ENCODE results near the gene RAD51B.

RAD51B gene

DNA sequence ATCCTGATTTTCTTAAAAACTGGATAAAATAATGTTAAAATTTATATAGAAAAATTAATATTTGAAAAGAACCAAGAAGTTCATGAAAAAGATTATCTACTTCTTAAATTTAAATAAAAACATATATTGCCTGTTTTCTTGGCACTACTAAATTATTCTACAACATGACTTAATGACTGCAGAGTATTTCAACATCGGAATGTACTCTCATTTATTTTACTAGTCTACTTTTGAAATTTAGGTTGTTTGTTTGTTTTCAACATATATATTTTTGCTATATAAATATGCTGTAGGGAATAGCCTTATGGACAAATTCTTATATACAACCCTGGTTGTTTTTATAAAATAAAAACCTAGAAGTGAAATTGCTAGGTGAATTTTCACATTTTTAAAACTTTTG is 231.6 kb downstream of the RAD51B start:
- H3K27me3 ChIP-seq (ENCODE audit: insufficient read depth, poor library complexity, severe bottlenecking): no peaks in the 10 kb centered on the region
- no peak overlapping the region for H3K4me3 ChIP-seq (replicated peaks; ENCODE audit: insufficient read depth, low read length)
- no peak overlapping the region for H3K27ac ChIP-seq (replicated peaks)
- TF ChIP-seq, protein P1, sequence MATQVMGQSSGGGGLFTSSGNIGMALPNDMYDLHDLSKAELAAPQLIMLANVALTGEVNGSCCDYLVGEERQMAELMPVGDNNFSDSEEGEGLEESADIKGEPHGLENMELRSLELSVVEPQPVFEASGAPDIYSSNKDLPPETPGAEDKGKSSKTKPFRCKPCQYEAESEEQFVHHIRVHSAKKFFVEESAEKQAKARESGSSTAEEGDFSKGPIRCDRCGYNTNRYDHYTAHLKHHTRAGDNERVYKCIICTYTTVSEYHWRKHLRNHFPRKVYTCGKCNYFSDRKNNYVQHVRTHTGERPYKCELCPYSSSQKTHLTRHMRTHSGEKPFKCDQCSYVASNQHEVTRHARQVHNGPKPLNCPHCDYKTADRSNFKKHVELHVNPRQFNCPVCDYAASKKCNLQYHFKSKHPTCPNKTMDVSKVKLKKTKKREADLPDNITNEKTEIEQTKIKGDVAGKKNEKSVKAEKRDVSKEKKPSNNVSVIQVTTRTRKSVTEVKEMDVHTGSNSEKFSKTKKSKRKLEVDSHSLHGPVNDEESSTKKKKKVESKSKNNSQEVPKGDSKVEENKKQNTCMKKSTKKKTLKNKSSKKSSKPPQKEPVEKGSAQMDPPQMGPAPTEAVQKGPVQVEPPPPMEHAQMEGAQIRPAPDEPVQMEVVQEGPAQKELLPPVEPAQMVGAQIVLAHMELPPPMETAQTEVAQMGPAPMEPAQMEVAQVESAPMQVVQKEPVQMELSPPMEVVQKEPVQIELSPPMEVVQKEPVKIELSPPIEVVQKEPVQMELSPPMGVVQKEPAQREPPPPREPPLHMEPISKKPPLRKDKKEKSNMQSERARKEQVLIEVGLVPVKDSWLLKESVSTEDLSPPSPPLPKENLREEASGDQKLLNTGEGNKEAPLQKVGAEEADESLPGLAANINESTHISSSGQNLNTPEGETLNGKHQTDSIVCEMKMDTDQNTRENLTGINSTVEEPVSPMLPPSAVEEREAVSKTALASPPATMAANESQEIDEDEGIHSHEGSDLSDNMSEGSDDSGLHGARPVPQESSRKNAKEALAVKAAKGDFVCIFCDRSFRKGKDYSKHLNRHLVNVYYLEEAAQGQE (IDR thresholded peaks at IDR 0.05; ENCODE audit: insufficient replicate concordance, low read depth): no peak
- TF ChIP-seq SPI1 (IDR thresholded peaks at IDR 0.05; ENCODE audit: borderline replicate concordance, low read depth): no peak
- no peak for TF ChIP-seq GABPA (IDR thresholded peaks at IDR 0.05; ENCODE audit: low read depth)
- TF ChIP-seq, protein P2, sequence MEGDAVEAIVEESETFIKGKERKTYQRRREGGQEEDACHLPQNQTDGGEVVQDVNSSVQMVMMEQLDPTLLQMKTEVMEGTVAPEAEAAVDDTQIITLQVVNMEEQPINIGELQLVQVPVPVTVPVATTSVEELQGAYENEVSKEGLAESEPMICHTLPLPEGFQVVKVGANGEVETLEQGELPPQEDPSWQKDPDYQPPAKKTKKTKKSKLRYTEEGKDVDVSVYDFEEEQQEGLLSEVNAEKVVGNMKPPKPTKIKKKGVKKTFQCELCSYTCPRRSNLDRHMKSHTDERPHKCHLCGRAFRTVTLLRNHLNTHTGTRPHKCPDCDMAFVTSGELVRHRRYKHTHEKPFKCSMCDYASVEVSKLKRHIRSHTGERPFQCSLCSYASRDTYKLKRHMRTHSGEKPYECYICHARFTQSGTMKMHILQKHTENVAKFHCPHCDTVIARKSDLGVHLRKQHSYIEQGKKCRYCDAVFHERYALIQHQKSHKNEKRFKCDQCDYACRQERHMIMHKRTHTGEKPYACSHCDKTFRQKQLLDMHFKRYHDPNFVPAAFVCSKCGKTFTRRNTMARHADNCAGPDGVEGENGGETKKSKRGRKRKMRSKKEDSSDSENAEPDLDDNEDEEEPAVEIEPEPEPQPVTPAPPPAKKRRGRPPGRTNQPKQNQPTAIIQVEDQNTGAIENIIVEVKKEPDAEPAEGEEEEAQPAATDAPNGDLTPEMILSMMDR (IDR thresholded peaks at IDR 0.05; ENCODE audit: insufficient read depth, low read length): no peak
- no peak for TF ChIP-seq POLR2AphosphoS5 (IDR thresholded peaks at IDR 0.05; ENCODE audit: low read depth)
- DNase-seq (ENCODE audit: low read depth in 1 of 2, low spot score in 1 of 2): no peak

DNA sequence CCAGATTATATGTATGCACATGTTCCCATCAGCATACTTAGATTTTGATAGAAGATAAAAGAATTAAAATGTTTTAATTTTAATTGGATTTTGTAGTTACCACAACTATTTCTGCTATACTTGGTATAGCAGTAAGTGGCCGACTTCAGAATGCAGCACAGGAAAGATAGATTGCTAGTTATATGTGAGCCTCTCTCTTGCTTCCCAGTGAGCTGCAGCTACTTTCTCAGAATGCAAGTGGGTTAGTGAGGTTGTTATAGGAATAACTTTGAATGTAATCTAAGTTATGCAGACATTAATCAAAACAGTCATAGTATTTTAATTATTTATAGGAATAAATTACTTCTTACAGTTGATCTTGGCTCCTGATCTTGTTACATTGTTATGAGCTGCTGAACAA is 240.6 kb downstream of the RAD51B start:
- Histone ChIP-seq H3K4me3 (replicated peaks; ENCODE audit: insufficient read depth, low read length) (no peak overlapping the region), H3K27ac (replicated peaks) (no peak overlapping the region), H3K27me3 (ENCODE audit: insufficient read depth, poor library complexity, severe bottlenecking) (no peaks in the 10 kb centered on the region)
- no peak for DNase-seq (ENCODE audit: low read depth in 1 of 2, low spot score in 1 of 2)
- TF ChIP-seq, protein P1 (IDR thresholded peaks at IDR 0.05; ENCODE audit: insufficient replicate concordance, low read depth): no peak
- no peak for TF ChIP-seq SPI1 (IDR thresholded peaks at IDR 0.05; ENCODE audit: borderline replicate concordance, low read depth)
- no peak for TF ChIP-seq GABPA (IDR thresholded peaks at IDR 0.05; ENCODE audit: low read depth)
- no peak for TF ChIP-seq POLR2AphosphoS5 (IDR thresholded peaks at IDR 0.05; ENCODE audit: low read depth)
- TF ChIP-seq, protein P2 (IDR thresholded peaks at IDR 0.05; ENCODE audit: insufficient read depth, low read length): no peak

DNA sequence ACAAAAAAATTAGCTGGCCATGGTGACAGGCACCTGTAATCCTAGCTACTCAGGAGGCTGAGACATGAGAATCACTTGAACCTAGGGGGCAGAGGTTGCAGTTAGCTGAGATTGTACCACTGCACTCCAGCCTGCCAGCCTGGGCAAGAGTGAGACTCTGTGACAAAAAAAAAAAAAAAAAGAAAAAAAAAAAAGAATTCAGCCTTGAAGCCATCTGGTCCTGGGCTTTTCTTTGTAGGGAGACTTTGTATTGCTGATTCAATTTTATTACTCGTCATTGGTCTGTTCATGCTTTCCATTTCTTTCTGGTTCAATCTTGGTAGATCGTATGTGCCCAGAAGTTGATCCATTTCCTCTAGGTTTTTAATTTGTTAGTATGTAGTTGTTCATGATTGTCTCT is 243.1 kb downstream of the RAD51B start:
- no peak for TF ChIP-seq POLR2AphosphoS5 (IDR thresholded peaks at IDR 0.05; ENCODE audit: low read depth)
- TF ChIP-seq, protein P2 (IDR thresholded peaks at IDR 0.05; ENCODE audit: insufficient read depth, low read length): no peak
- TF ChIP-seq, protein P1 (IDR thresholded peaks at IDR 0.05; ENCODE audit: insufficient replicate concordance, low read depth): no peak
- TF ChIP-seq GABPA (IDR thresholded peaks at IDR 0.05; ENCODE audit: low read depth): no peak
- TF ChIP-seq SPI1 (IDR thresholded peaks at IDR 0.05; ENCODE audit: borderline replicate concordance, low read depth): no peak
- H3K4me3 ChIP-seq (replicated peaks; ENCODE audit: insufficient read depth, low read length): no peak overlapping the region
- no peak for DNase-seq (ENCODE audit: low read depth in 1 of 2, low spot score in 1 of 2)
- H3K27ac ChIP-seq (replicated peaks): no peak overlapping the region
- no peaks in the 10 kb centered on the region for H3K27me3 ChIP-seq (ENCODE audit: insufficient read depth, poor library complexity, severe bottlenecking)

Measured in HL-60 (cell line).